ENCODE results near the gene NACC2. TPM values are rescaled to one million over a fixed set of nuclear protein-coding genes. Genes with fewer than 3 reads are reported as not detected.

NACC2 gene
- total RNA-seq, 2 experiments from 2014 or later = 8.1 to 8.5 TPM

GRCh38 chr9:136115641-136116359, 20.7 kb upstream of the NACC2 start:
- no peaks in the 10 kb centered on the region for H3K27me3 Mint-ChIP-seq
- POLR2A ChIA-PET = no interaction called here
- peaks cover 57% of the 10 kb centered on the region for H3K4me1 Mint-ChIP-seq (ENCODE audit: low read depth)
- CTCF ChIA-PET = no interaction called here
- peaks cover 1% of the 10 kb centered on the region for H3K36me3 Mint-ChIP-seq
- DNase-seq = no peak
- H3K27ac Mint-ChIP-seq = peak overlapping the region; percentile 38
- no peaks in the 10 kb centered on the region for H3K9me3 Mint-ChIP-seq
- intact Hi-C loops (cut with micrococcal nuclease) = loop anchor here (5.0 to 10.0 kb wide), 3 partner anchors 127 to 429 kb away; partner anchors contain the start of genes NOTCH1 and SEC16A
- peak overlapping the region; percentile 29 for H3K4me3 Mint-ChIP-seq

- ChIA-PET POLR2A (no interaction called here), CTCF (no interaction called here)
- Mint-ChIP-seq H3K4me3 (no peak overlapping the region), H3K27me3 (no peaks in the 10 kb centered on the region), H3K36me3 (peaks cover 1% of the 10 kb centered on the region), H3K4me1 (ENCODE audit: low read depth) (peaks cover 60% of the 10 kb centered on the region), H3K9me3 (no peaks in the 10 kb centered on the region), H3K27ac (peak overlapping the region; percentile 96)
- intact Hi-C loops (cut with micrococcal nuclease) = loop anchor here (5.0 to 10.0 kb wide), 3 partner anchors 127 to 430 kb away; partner anchors contain the start of genes NOTCH1 and SEC16A
- no peak for DNase-seq
Measured at GRCh38 chr9:136115206-136115605, 20.1 kb upstream of the NACC2 start.

GRCh38 chr9:136114610-136115009, 19.5 kb upstream of the NACC2 start:
- peak overlapping the region; percentile 96 for H3K27ac Mint-ChIP-seq
- POLR2A ChIA-PET = no interaction called here

GRCh38 chr9:136112541-136112940, 17.5 kb upstream of the NACC2 start:
- intact Hi-C loops (cut with micrococcal nuclease) = loop anchor here (5.0 to 10.0 kb wide), 2 partner anchors 250 to 432 kb away; partner anchors contain the start of gene NOTCH1
- Mint-ChIP-seq H3K36me3 (peaks cover 1% of the 10 kb centered on the region), H3K4me3 (no peak overlapping the region), H3K4me1 (ENCODE audit: low read depth) (peaks cover 70% of the 10 kb centered on the region), H3K27me3 (no peaks in the 10 kb centered on the region), H3K27ac (peak overlapping the region; percentile 96), H3K9me3 (no peaks in the 10 kb centered on the region)
- no peak for DNase-seq
- CTCF ChIA-PET = interaction anchor here (0.7 kb wide), 1 partner anchor 21 kb away, joined by 3 read pairs; no protein-coding TSS in a partner anchor
- POLR2A ChIA-PET = interaction anchor here (0.6 to 1.5 kb wide), 3 partner anchors 12 to 737 kb away, joined by 3 to 7 read pairs (median 3); partner anchors contain the start of gene NACC2

More at GRCh38 chr9:136114610-136115009, 19.5 kb upstream of the NACC2 start:
- H3K4me1 Mint-ChIP-seq (ENCODE audit: low read depth) = peaks cover 60% of the 10 kb centered on the region
- H3K9me3 Mint-ChIP-seq = no peaks in the 10 kb centered on the region
- H3K4me3 Mint-ChIP-seq = no peak overlapping the region
- CTCF ChIA-PET = no interaction called here
- no peak for DNase-seq
- no peaks in the 10 kb centered on the region for H3K27me3 Mint-ChIP-seq
- intact Hi-C loops (cut with micrococcal nuclease) = loop anchor here (5.0 to 10.0 kb wide), 4 partner anchors 128 to 430 kb away; partner anchors contain the start of genes NOTCH1 and SEC16A
- peaks cover 1% of the 10 kb centered on the region for H3K36me3 Mint-ChIP-seq

GRCh38 chr9:136111910-136112309, 16.8 kb upstream of the NACC2 start:
- ChIA-PET CTCF (interaction anchor here (1.2 kb wide), 1 partner anchor 59 kb away, joined by 3 read pairs; no protein-coding TSS in a partner anchor), POLR2A (interaction anchor here (0.6 to 1.5 kb wide), 3 partner anchors 11 to 736 kb away, joined by 3 to 7 read pairs (median 3); partner anchors contain the start of gene NACC2)
- H3K27ac Mint-ChIP-seq = peak overlapping the region; percentile 96
- intact Hi-C loops (cut with micrococcal nuclease) = loop anchor here (5.0 to 10.0 kb wide), 2 partner anchors 250 to 433 kb away; partner anchors contain the start of gene NOTCH1
- no peak overlapping the region for H3K4me3 Mint-ChIP-seq
- H3K27me3 Mint-ChIP-seq = no peaks in the 10 kb centered on the region
- peaks cover 76% of the 10 kb centered on the region for H3K4me1 Mint-ChIP-seq (ENCODE audit: low read depth)
- H3K36me3 Mint-ChIP-seq = peaks cover 1% of the 10 kb centered on the region
- no peak for DNase-seq
- no peaks in the 10 kb centered on the region for H3K9me3 Mint-ChIP-seq

- peaks cover 1% of the 10 kb centered on the region for H3K36me3 Mint-ChIP-seq
- DNase-seq = no peak
- POLR2A ChIA-PET = no interaction called here
- CTCF ChIA-PET = interaction anchor here (0.8 to 1.2 kb wide), 2 partner anchors 11 to 59 kb away, joined by 3 read pairs; no protein-coding TSS in a partner anchor
- H3K4me3 Mint-ChIP-seq = peak overlapping the region; percentile 26
- intact Hi-C loops (cut with micrococcal nuclease) = loop anchor here (5.0 to 10.0 kb wide), 2 partner anchors 249 to 434 kb away; partner anchors contain the start of gene NOTCH1
- peak overlapping the region; percentile 96 for H3K27ac Mint-ChIP-seq
- peaks cover 80% of the 10 kb centered on the region for H3K4me1 Mint-ChIP-seq (ENCODE audit: low read depth)
- no peaks in the 10 kb centered on the region for H3K27me3 Mint-ChIP-seq
- no peaks in the 10 kb centered on the region for H3K9me3 Mint-ChIP-seq
Measured at GRCh38 chr9:136111190-136111589, 16.1 kb upstream of the NACC2 start.

GRCh38 chr9:136110082-136111061, 15.3 kb upstream of the NACC2 start:
- intact Hi-C loops (cut with micrococcal nuclease) = loop anchor here (5.0 to 10.0 kb wide), 2 partner anchors 248 to 434 kb away; partner anchors contain the start of gene NOTCH1
- Mint-ChIP-seq H3K4me3 (peak overlapping the region; percentile 80), H3K27ac (peak overlapping the region; percentile 96), H3K9me3 (no peaks in the 10 kb centered on the region), H3K27me3 (no peaks in the 10 kb centered on the region), H3K4me1 (ENCODE audit: low read depth) (peaks cover 84% of the 10 kb centered on the region), H3K36me3 (peaks cover 1% of the 10 kb centered on the region)
- peak; percentile 70 for DNase-seq
- ChIA-PET CTCF (interaction anchor here (0.8 to 4.3 kb wide), 4 partner anchors 8 to 143 kb away, joined by 3 to 18 read pairs (median 6); no protein-coding TSS in a partner anchor), POLR2A (interaction anchor here (1.2 to 1.5 kb wide), 5 partner anchors 8 to 253 kb away, joined by 4 to 13 read pairs (median 7); partner anchors contain the start of genes DNLZ and TMEM250)

GRCh38 chr9:136109351-136110081, 14.4 kb upstream of the NACC2 start:
- no peaks in the 10 kb centered on the region for H3K36me3 Mint-ChIP-seq
- no peaks in the 10 kb centered on the region for H3K27me3 Mint-ChIP-seq
- ChIA-PET POLR2A (interaction anchor here (1.2 to 1.5 kb wide), 5 partner anchors 8 to 254 kb away, joined by 4 to 13 read pairs (median 7); partner anchors contain the start of genes DNLZ and TMEM250), CTCF (interaction anchor here (1.0 to 4.3 kb wide), 4 partner anchors 9 to 142 kb away, joined by 3 to 18 read pairs (median 10); no protein-coding TSS in a partner anchor)
- H3K9me3 Mint-ChIP-seq = no peaks in the 10 kb centered on the region
- peaks cover 75% of the 10 kb centered on the region for H3K4me1 Mint-ChIP-seq (ENCODE audit: low read depth)
- peak overlapping the region; percentile 96 for H3K27ac Mint-ChIP-seq
- peak overlapping the region; percentile 80 for H3K4me3 Mint-ChIP-seq
- DNase-seq = peak; percentile 97
- intact Hi-C loops (cut with micrococcal nuclease) = loop anchor here (1.0 to 10.0 kb wide), 5 partner anchors 9 to 435 kb away; partner anchors contain the start of genes CAMSAP1, NACC2, NOTCH1 and TMEM250

- Mint-ChIP-seq H3K36me3 (no peaks in the 10 kb centered on the region), H3K4me1 (ENCODE audit: low read depth) (peaks cover 67% of the 10 kb centered on the region), H3K9me3 (no peaks in the 10 kb centered on the region), H3K4me3 (peak overlapping the region; percentile 79), H3K27ac (peak overlapping the region; percentile 90), H3K27me3 (no peaks in the 10 kb centered on the region)
- DNase-seq = no peak
- ChIA-PET POLR2A (interaction anchor here (1.2 to 1.5 kb wide), 5 partner anchors 9 to 254 kb away, joined by 4 to 13 read pairs (median 7); partner anchors contain the start of genes DNLZ and TMEM250), CTCF (interaction anchor here (1.0 to 4.3 kb wide), 5 partner anchors 9 to 141 kb away, joined by 3 to 18 read pairs (median 10); partner anchors contain the start of gene TMEM250)
- intact Hi-C loops (cut with micrococcal nuclease) = loop anchor here (1.0 to 2.0 kb wide), 3 partner anchors 10 to 202 kb away; partner anchors contain the start of genes CAMSAP1, NACC2 and TMEM250
Measured at GRCh38 chr9:136108648-136109266, 13.7 kb upstream of the NACC2 start.
